Pancreas (tissue), 10 donors: ENCODE results near the gene RFK. TPM values are rescaled to one million over a fixed set of nuclear protein-coding genes. Genes with fewer than 3 reads are reported as not detected.

Source experiments
- ATAC-seq, 4 donors: fragments of 200-7000 bp; cut with Tn5 transposase; one replicate each; pipeline versions ENCODE4 v1.8.0 to v1.9.1; 2020; ENCODE audit warnings: mild to moderate bottlenecking in 4 of 4, moderate library complexity in 4 of 4
- DNase-seq, 6 donors: peaks; one replicate each; pipeline ENCODE4 v3.0.0-alpha.2; 2020
- FAIRE-seq: peaks from 2 replicates; lab custom pipeline; 2012; peaks lifted over from hg19 to GRCh38; lab: Jason Lieb, UNC
- H3K27ac ChIP-seq, 4 donors: fragments of 200-600 bp; sonication (generic); 1 replicate in 3 of 4; 2 replicates in 1 of 4; pipeline versions ENCODE4 v1.5.0 to v1.8.0; 2020
- H3K27me3 ChIP-seq, 4 donors: fragments of 200-600 bp; one replicate each; pipeline ENCODE4 v1.8.0; 2021
- H3K36me3 ChIP-seq, 3 donors: fragments of 200-600 bp; sonication (generic) in 1 of 3; one replicate each; pipeline versions ENCODE4 v1.5.0 to v1.8.0; 2020 to 2021
- H3K4me1 ChIP-seq, 3 donors: fragments of 200-600 bp; one replicate each; pipeline ENCODE4 v1.8.0; 2021
- H3K4me3 ChIP-seq, 4 donors: fragments of 200-600 bp; sonication (generic) in 2 of 4; one replicate each; pipeline versions ENCODE4 v1.5.0 to v1.8.0; 2020 to 2021
- H3K9me3 ChIP-seq, 4 donors: fragments of 200-600 bp; one replicate each; pipeline ENCODE4 v1.8.0; 2021
- CTCF ChIP-seq, 4 donors: fragments of 200-600 bp; sonication (generic) in 3 of 4; IDR thresholded peaks; one replicate each; pipeline versions ENCODE4 v1.5.0 to v1.8.0; 2021; ENCODE audit warnings: antibody characterized with exemption in 4 of 4
- WGBS, 2 donors: extraction: QIAGEN DNeasy Blood & Tissue Kit; methylation state at CpG; one replicate each; pipeline ENCODE4 v1.1.7; 2013; 5-methylcytosine and 5-hydroxymethylcytosine counted together
- intact Hi-C, 3 donors: fragments of 100-400 bp; cut with DNase I; formaldehyde crosslinking; loops; one replicate each; pipeline versions ENCODE4 v1.11.1 to v1.14.2; 2022
- polyA plus RNA-seq, 2 donors: library from polyadenylated mRNA; stranded (reverse); fragments of 200-250 nt; gene quantifications; one replicate each; pipeline ENCODE4 v1.2.3, GENCODE V29; 2013
- total RNA-seq, 6 donors: library from RNA; stranded (reverse); fragmentation: NEBNext Ultra II Directional in 4 of 6; extraction: Animal tissue kit (Norgen Biotek cat#: 25700) in 4 of 6; gene quantifications; one replicate each; pipeline versions ENCODE4 v1.2.1 to v1.2.4, GENCODE V29; 2021 to 2023
- donor health status: healthy with polysubstance abuse.
- donor health status: DM: no; HTN: no; CAD: no; lungs with moderate emphysema.
- donor health status: DM: no; HTN: no; CAD: no.
- donor health status: control.
- donor health status: control.
- donor health status: Bipolar disorder and iron deficiency.
- donor health status: DM: yes; HTN: yes; CAD: no.
- donor health status: DM: no; HTN: no; CAD: no.
- donor health status: DM: no; HTN: no; CAD: no.
- donor health status: DM: yes; HTN: yes; CAD: no.

Gene RFK
- total and polyA plus RNA-seq, 8 donors: 5.8 to 16.5 (median 10.8) TPM

GRCh38 chr9:76341616-76342015, 52.6 kb downstream of the RFK start:
- Histone ChIP-seq H3K36me3 (no peaks in the 10 kb centered on the region), H3K4me1 (no peaks in the 10 kb centered on the region), H3K4me3 (no peak overlapping the region), H3K9me3 (no peaks in the 10 kb centered on the region), H3K27ac (no peak overlapping the region), H3K27me3 (no peaks in the 10 kb centered on the region)
- no peak for TF ChIP-seq CTCF (IDR thresholded peaks at IDR 0.05)
- FAIRE-seq (no peak), ATAC-seq (no peak), DNase-seq (no peak)
- 98 to 100% methylated on average over 1 of the region's 1 CpG for WGBS, 2 donors
- intact Hi-C loops: no loop called here

GRCh38 chr9:76338418-76338817, 55.8 kb downstream of the RFK start:
- H3K4me1 ChIP-seq: no peaks in the 10 kb centered on the region
- TF ChIP-seq CTCF (IDR thresholded peaks at IDR 0.05): no peak
- intact Hi-C loops: no loop called here
- no peaks in the 10 kb centered on the region for H3K9me3 ChIP-seq
- no peak overlapping the region for H3K4me3 ChIP-seq
- WGBS, 2 donors: 83 to 86% methylated on average over 6 of the region's 6 CpGs
- H3K27ac ChIP-seq: no peak overlapping the region
- H3K27me3 ChIP-seq: no peaks in the 10 kb centered on the region
- FAIRE-seq: no peak
- no peak for DNase-seq
- no peaks in the 10 kb centered on the region for H3K36me3 ChIP-seq
- no peak for ATAC-seq

DNA sequence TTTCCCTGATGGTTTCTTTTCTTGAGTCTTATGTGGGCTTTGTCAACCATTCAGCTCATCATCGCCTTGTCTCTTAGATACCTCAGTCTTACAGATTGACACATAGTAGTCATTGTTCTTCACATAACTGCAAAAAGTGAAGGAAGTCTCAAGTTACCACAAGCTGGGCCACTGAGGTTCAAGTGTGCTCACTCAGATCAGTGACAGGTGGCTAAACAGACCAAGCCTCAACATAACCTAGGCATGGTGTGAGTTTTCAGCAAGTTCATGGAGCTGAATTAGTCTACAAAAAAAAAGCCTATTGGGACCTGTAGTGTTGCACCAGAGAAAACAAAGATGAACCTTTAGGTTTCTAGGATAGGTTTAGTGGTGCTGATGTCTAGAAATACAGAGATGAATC, 58.2 kb downstream of the RFK start:
- intact Hi-C loops: no loop called here
- Histone ChIP-seq H3K36me3 (no peaks in the 10 kb centered on the region), H3K27ac (no peak overlapping the region), H3K4me1 (no peaks in the 10 kb centered on the region), H3K4me3 (no peak overlapping the region), H3K9me3 (no peaks in the 10 kb centered on the region), H3K27me3 (no peaks in the 10 kb centered on the region)
- WGBS, 2 donors: 86 to 100% methylated on average over 1 of the region's 1 CpG
- no peak for DNase-seq
- TF ChIP-seq CTCF (IDR thresholded peaks at IDR 0.05): no peak
- FAIRE-seq: no peak
- ATAC-seq: no peak

Other genes with a start within 250 kb of the RFK start
- gene GCNT1, start 64.8 kb upstream of the RFK start, total RNA-seq: 1 to 10 TPM; 1.7 to 5.7 (median 3.3) TPM
- gene GCNT1, start 64.8 kb upstream of the RFK start, polyA plus RNA-seq: 1 to 10 TPM; 1.0 to 7.2 TPM